ENCODE data around the gene CCT7.
"Not testable (repeated sequence)": the region's sequence is repeated elsewhere in the genome, so short reads cannot be mapped to it uniquely, and the experiment has no call there.

The CCT7 gene

DNA sequence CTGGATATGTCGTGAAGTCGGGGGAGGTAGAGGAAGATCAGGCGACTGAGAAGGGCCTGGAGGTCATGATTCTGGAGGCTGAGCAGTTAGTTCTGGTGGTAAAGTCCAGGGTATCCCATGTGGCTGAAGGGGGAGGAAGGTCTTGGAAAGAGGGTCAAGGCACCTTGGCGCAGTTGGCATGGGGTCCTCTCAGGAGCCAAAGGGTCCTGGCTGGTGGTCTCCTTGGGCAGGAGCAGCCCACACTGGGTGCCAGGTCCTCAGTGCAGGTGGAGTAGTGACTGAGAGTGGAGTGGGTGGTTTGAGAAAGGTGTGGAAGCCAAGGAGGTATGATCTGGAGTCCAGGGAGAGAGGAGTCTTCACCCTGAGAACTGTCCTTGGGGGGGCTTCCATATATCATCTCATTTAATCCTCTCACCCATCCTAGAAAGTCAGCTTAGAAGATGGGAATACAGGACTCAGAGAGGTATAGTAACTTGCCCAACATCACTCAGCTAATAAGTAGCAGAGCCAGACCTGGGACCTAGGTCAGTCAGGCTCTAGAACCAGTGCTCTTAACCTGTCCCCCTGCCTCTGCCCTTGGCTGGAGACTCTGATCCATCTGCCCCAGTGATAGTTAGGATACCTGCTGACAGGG lies 25.7 kb downstream of the CCT7 start:
- in situ Hi-C loops (cut with HindIII; ENCODE audit: low pct_unique_long_range_greater_than_20kb, low sequenced_read_pairs), result no loop called here
- no peak for DNase-seq (ENCODE audit: low read depth in 1 of 2, low spot score in 1 of 2)
- no peak for TF ChIP-seq JUND (IDR thresholded peaks at IDR 0.05; ENCODE audit: low read depth)

DNA sequence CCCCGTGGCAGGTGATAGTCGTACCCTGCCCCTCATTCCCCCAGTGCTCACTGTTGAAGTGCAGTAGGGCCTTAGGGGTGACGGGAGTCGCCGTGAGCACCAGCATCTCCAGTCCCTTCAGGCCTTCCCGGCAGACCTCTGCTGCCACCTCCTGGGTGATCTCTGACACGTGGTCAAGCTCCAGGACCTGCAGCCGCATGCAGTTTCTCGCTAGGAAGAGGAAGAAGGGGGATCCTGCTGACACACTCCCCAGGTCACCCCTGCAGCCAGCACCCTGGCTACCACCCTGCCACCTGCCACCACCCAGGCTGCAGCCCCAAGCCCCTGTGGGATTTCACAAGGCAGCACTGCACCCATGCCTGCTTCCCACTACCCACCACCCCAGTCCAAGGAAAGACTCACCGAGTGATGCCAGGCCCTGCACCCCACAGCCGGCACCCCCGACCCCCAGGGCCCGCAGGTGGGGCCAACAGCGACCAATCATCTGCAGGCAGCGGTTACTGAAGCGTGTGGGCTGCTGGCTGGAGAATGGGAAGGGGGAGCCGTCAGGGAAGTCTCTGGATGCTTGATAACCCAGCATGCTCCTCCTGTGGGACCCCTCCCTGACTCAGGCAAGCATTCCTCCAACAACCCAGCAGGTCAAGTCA lies 26.4 kb downstream of the CCT7 start:
- DNase-seq (ENCODE audit: low read depth in 1 of 2, low spot score in 1 of 2), result peak; percentile 49 to 64
- in situ Hi-C loops (cut with HindIII; ENCODE audit: low pct_unique_long_range_greater_than_20kb, low sequenced_read_pairs), result no loop called here

DNA sequence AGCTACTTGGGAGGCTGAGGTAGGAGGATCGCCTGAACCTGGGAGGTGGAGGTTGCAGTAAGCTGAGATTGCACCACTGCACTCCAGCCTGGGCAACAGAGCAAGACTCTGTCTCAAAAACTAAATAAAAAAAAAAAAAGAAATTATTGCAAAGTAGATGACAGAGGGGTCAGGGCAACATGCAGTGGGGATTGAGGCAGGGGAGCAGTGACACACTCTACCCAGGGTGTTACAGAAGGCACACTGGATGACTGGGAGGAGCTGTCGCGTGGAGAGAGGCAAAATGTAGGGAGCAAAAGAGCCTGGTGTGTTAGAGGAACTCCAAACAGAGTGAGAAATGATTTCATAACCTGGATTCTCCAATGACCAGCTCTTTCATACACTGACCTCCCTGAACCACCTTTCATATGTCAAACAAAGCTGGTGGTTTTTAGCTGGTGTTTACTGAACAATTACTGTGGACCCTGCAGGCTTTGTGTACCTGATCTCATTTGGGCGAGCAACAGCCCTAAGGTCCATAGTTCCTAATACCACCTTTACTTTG lies 28.1 kb downstream of the CCT7 start:
- TF ChIP-seq JUND (IDR thresholded peaks at IDR 0.05; ENCODE audit: low read depth), result no peak
- in situ Hi-C loops (cut with HindIII; ENCODE audit: low pct_unique_long_range_greater_than_20kb, low sequenced_read_pairs), result no loop called here
- no peak for DNase-seq (ENCODE audit: low read depth in 1 of 2, low spot score in 1 of 2)

More for the DNA sequence above, 26.4 kb downstream of the CCT7 start:
- TF ChIP-seq JUND (IDR thresholded peaks at IDR 0.05; ENCODE audit: low read depth), result no peak

DNA sequence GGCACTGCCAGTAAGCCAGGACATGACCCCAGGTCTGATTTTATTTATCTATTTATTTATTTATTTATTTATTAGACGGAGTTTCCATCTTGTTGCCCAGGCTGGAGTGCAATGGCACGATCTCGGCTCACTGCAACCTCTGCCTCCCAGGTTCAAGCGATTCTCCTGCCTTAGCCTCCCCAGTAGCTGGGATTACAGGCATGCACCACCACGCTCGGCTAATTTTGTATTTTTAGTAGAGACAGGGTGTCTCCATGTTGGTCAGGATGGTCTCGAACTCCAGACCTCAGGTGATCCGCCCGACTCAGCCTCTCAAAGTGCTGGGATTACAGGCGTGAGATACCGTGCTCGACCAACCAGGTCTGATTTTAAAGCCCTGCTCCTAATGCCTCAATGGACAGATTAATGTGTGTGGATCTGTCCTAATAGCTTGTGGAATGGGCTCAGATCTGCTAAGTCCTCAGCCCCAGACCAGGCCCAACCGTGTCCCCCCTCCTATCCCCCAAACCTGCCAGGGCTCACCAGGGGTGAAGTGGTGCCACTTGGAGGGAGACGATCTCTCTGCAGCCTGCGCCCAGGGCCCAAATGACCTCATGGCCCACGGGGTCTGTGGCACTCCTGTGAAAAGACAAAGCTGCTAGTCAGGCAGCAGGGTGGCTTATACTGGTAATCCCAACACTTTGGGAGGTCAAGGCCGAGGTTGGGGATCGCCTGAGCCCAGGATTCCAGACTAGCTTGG lies 28.8 kb downstream of the CCT7 start:
- in situ Hi-C loops (cut with HindIII; ENCODE audit: low pct_unique_long_range_greater_than_20kb, low sequenced_read_pairs); DNase-seq (ENCODE audit: low read depth in 1 of 2, low spot score in 1 of 2): not testable (repeated sequence)

DNA sequence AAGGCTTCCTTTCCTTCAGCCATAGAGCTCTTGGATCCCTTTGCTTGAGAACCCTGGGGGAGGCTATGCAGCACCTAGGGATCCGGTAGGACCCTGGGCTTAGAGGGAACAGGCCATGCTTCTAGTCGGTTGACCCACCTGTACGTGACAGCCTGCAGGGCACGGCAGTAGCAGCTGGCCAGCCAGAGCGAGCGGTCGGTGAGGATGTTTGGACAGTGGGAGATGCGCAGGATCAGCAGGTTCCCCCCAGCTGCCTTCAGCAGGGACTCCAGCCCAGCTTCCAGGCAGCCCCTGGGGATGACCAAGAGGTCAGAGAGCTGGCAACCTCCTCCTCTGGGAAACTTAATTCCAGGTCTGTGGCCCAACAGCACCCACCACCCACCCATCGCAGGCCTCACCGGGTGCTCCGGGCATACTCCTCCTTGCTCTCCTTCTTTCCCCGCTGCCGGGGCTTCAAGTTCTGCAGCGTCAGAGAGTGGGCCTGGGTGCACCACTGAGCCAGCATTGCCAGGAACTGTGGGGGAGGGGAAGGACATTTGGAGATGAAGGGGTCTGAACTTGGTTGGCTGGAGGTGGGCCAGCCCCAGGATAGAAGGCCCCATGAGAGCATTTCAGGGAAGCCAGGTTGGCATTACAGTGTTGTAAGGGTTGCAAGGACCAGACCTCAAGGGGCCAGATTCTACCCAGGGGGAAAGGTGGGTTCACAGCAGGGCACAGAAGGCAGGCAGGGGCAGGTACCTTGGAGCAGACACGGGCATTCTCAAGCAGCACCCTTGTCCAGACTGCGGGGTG lies 29.6 kb downstream of the CCT7 start:
- no peak for DNase-seq (ENCODE audit: low read depth in 1 of 2, low spot score in 1 of 2)
- TF ChIP-seq JUND (IDR thresholded peaks at IDR 0.05; ENCODE audit: low read depth), result no peak
- in situ Hi-C loops (cut with HindIII; ENCODE audit: low pct_unique_long_range_greater_than_20kb, low sequenced_read_pairs), result no loop called here

DNA sequence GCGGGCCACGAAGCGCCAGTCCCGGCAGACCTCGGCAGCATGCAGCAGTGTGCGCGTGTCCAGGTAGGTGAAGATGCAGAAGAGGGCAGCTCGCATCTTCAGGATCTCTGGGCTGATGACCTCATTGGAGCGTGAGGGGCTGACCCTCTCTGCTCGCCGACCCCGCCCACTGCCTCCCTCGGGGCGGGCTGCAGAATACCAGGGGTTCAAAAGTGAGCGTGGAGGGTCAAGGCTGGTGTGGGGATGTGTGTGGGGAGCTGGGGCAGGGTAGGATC lies 30.2 kb downstream of the CCT7 start:
- no peak for TF ChIP-seq JUND (IDR thresholded peaks at IDR 0.05; ENCODE audit: low read depth)
- in situ Hi-C loops (cut with HindIII; ENCODE audit: low pct_unique_long_range_greater_than_20kb, low sequenced_read_pairs), result no loop called here

DNA sequence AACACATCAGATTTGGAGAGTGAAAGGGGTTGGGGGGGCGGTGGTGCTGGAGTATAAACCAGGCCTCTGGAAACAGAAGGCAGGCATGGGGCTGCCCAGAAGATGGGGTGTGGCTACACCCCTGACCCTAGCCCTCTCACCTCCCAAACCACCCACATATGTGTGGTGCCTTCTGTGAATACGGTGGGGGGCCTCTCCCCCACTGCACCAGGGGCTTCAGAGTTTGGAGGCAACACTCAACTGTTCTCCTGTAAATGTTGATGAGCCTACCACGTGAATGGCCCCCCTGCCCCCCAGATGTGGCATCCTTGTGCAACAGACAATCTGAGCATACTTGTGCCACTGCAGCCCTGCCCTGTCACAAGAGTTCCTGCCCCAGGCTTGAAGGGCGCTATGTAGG lies 30.7 kb downstream of the CCT7 start:
- no peak for DNase-seq (ENCODE audit: low read depth in 1 of 2, low spot score in 1 of 2)
- in situ Hi-C loops (cut with HindIII; ENCODE audit: low pct_unique_long_range_greater_than_20kb, low sequenced_read_pairs), result no loop called here
- TF ChIP-seq JUND (IDR thresholded peaks at IDR 0.05; ENCODE audit: low read depth), result no peak

More for the DNA sequence above, 30.2 kb downstream of the CCT7 start:
- DNase-seq (ENCODE audit: low read depth in 1 of 2, low spot score in 1 of 2), result no peak

DNA sequence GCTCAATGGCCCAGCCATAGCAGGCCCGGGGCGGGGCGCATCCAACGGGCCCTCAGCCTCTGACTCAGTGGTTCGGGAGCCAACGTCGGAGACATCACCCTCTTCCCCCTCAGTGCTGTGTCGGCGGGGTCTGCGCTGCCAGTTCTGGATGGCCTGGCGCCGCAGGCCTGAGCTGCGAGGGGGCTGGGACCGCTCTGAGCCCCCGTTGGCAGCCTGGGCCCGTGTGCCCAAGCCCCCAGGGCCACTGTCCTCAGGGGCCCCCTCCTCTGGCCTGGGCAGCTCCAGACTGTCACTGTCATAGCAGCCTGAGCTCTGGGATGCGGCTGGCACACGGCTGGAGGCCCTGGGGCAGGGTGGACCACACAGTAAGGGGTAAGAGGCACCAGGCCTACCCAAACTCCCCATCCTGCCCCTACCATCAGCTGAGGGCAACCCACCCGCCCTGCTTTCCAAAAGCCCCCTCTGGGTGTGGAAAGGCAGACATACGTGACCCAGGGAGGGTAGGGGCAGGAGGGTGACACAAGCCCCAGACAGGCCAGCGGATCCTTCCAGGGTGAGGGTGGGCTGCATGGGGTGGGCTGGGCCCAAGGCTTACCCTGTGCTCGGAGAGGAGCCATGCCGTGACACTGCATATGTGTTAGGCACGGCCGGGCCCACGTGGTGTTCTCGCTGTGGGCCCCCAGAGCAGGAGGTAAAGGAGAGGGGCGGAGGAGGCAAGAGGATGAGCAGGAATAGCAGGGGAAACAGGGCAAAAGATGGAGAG lies 31.4 kb downstream of the CCT7 start:
- no peak for TF ChIP-seq JUND (IDR thresholded peaks at IDR 0.05; ENCODE audit: low read depth)
- in situ Hi-C loops (cut with HindIII; ENCODE audit: low pct_unique_long_range_greater_than_20kb, low sequenced_read_pairs), result no loop called here
- DNase-seq (ENCODE audit: low read depth in 1 of 2, low spot score in 1 of 2), result no peak

DNA sequence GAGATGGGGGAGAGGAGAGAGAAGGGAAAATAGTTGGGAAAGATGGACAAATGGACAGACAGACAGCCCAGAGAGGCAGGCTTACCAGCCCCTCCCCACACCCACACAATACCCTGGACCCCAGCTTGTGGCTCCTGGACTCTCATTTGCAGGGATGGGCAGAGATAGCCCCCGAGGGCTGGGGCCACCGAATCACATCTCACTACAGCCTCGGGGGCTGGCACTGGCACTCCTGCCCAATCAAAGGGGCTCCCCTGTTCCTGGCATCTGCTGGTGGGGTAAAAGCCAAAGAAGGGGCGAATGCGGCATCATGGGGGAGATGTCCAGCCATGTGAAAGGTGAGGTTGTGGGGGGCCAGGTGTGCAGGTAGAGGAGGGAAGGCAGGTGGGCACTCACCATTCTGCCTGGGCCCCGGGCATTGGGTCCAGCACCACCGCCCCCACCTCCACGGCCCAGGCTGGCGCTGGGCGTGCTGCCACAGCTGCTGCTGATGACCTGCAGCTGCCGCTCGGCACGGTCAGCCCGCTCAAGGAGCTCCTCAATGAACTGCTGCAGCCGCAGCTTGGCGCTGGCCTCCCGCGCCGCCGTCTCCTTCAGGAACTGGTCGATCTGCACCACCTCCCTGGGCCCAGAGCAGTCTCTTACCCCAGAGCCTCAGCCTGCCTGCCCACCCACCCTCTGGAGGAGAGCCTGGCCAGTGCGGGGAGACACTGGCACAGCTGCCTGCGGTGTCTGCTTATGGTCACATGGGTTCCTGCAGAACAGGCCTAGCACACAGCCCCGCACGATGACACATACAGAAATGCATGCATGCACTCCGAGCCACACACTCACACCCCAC lies 32.2 kb downstream of the CCT7 start:
- no peak for TF ChIP-seq JUND (IDR thresholded peaks at IDR 0.05; ENCODE audit: low read depth)
- DNase-seq (ENCODE audit: low read depth in 1 of 2, low spot score in 1 of 2), result no peak
- in situ Hi-C loops (cut with HindIII; ENCODE audit: low pct_unique_long_range_greater_than_20kb, low sequenced_read_pairs), result no loop called here

DNA sequence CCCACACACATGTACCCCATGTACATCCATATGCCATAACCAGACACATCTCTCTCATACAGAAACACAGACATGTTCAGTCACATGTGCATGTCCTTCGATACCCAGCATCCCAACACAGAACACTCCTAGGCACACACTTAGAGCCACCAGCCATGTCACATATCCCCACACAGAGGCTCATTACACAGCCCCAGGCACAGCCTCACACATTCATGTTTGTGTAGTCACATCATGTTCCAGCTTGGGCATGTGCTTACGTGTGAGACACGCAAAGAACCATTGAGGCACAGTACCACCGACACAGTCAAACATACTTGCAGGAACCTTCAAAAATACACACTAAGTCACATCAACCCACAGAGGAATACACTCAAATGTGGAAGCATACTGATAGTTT lies 32.9 kb downstream of the CCT7 start:
- in situ Hi-C loops (cut with HindIII; ENCODE audit: low pct_unique_long_range_greater_than_20kb, low sequenced_read_pairs), result no loop called here
- no peak for TF ChIP-seq JUND (IDR thresholded peaks at IDR 0.05; ENCODE audit: low read depth)
- DNase-seq (ENCODE audit: low read depth in 1 of 2, low spot score in 1 of 2), result no peak

DNA sequence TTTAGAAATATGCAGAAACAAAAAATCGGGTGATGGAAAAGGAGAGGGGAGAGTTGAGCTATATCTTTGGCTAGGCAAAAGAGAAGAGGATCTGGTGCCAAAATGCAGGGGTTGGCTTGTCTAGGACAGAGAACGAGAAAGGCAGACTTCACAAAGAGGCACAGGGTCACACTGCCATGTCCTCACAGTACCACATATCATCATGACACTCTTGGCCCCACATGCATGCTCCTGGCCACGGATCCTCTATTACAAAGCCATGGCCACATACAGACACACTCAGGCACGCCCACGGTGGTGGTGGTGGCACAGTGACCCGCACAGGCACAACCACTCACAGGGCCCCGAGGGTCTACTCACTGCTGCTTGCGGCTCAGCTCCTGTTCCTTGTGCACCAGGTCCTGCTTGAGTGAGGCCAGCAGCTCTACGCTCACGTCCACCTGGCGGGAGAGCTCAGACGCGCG lies 34.3 kb downstream of the CCT7 start:
- in situ Hi-C loops (cut with HindIII; ENCODE audit: low pct_unique_long_range_greater_than_20kb, low sequenced_read_pairs), result no loop called here
- TF ChIP-seq JUND (IDR thresholded peaks at IDR 0.05; ENCODE audit: low read depth), result no peak
- peak in 1 of 2 experiments; percentile 61 for DNase-seq (ENCODE audit: low read depth in 1 of 2, low spot score in 1 of 2)
